GM19193 (cell line): ENCODE measurements around the gene TTC38.

Experiments used
- POLR2A ChIP-seq: IDR thresholded peaks from 4 replicates; pipeline ENCODE4 v1.6.1; 2011; ENCODE audit not compliant: insufficient read depth, insufficient read length; ENCODE audit errors: extremely low read depth

Gene TTC38

GRCh38 chr22:46260038-46260437, 7.8 kb upstream of the TTC38 start:
- no peak for TF ChIP-seq POLR2A

GRCh38 chr22:46262449-46263215, 5.2 kb upstream of the TTC38 start:
- TF ChIP-seq POLR2A, result no peak

GRCh38 chr22:46263216-46263590, 4.6 kb upstream of the TTC38 start, which contains the start of gene PKDREJ:
Gene PKDREJ, minus strand, starts transcription at chr22:46263343. Its CDS starts 21 bp downstream, at chr22:46263322.
- TF ChIP-seq POLR2A, result no peak

GRCh38 chr22:46269564-46269963, 1.8 kb downstream of the TTC38 start:
- no peak for TF ChIP-seq POLR2A

GRCh38 chr22:46272196-46272595, 4.4 kb downstream of the TTC38 start:
- TF ChIP-seq POLR2A, result no peak

- TF ChIP-seq POLR2A, result no peak
These were observed 5.1 kb downstream of the TTC38 start for GRCh38 chr22:46272762-46273431.

GRCh38 chr22:46273432-46274148, 5.8 kb downstream of the TTC38 start:
- no peak for TF ChIP-seq POLR2A

- TF ChIP-seq POLR2A, result no peak
These were observed 6.6 kb downstream of the TTC38 start for GRCh38 chr22:46274381-46274780.

- TF ChIP-seq POLR2A, result no peak
These were observed 7.8 kb downstream of the TTC38 start for GRCh38 chr22:46275455-46276122.

- TF ChIP-seq POLR2A, result no peak
These were observed 8.8 kb downstream of the TTC38 start for GRCh38 chr22:46276563-46276962.

- TF ChIP-seq POLR2A, result no peak
These were observed 11.1 kb downstream of the TTC38 start for GRCh38 chr22:46278656-46279645.

GRCh38 chr22:46280063-46280817, 12.4 kb downstream of the TTC38 start:
- no peak for TF ChIP-seq POLR2A

- TF ChIP-seq POLR2A, result no peak
These were observed 13.3 kb downstream of the TTC38 start for GRCh38 chr22:46280999-46281623.
